ENCODE results near the gene PAX3.

- no peak for TF ChIP-seq CTCF (conservative IDR thresholded peaks at IDR 0.05; ENCODE audit: low read depth, low read length)
- TF ChIP-seq EZH2 (IDR thresholded peaks at IDR 0.05; ENCODE audit: low read length, unreplicated experiment) = no peak
- no peak for TF ChIP-seq EZH2phosphoT487 (IDR thresholded peaks at IDR 0.05; ENCODE audit: borderline replicate concordance, low read length)
Observed at GRCh38 chr2:222309361-222309760, 10.6 kb upstream of the PAX3 start.
